Uterus (tissue), 4 donors: ENCODE measurements around the gene PLCL1. TPM values are rescaled to one million over a fixed set of nuclear protein-coding genes. Genes with fewer than 3 reads are reported as not detected.

ENCODE experiments used
- DNase-seq, 2 donors: peaks; one replicate each; pipeline ENCODE4 v3.0.0-alpha.2; 2019 to 2020
- H3K27ac ChIP-seq, 2 donors: fragments of 200-600 bp; sonication (generic); 1 replicate in 1 of 2; 2 replicates in 1 of 2; pipeline ENCODE4 v1.5.1; 2016 to 2018
- H3K27me3 ChIP-seq, 2 donors: fragments of 200-600 bp; sonication (generic); one replicate each; pipeline ENCODE4 v1.5.1; 2018 to 2019; ENCODE audit warnings: control low read depth in 1 of 2
- H3K36me3 ChIP-seq, 2 donors: fragments of 200-600 bp; sonication (generic); one replicate each; pipeline ENCODE4 v1.5.1; 2019; ENCODE audit warnings: control low read depth in 1 of 2
- H3K4me1 ChIP-seq, 2 donors: fragments of 200-600 bp; sonication (generic); one replicate each; pipeline ENCODE4 v1.5.1; 2018 to 2019; ENCODE audit warnings: control low read depth in 1 of 2
- H3K4me3 ChIP-seq, 2 donors: fragments of 200-600 bp; sonication (generic); 1 replicate in 1 of 2; 2 replicates in 1 of 2; pipeline ENCODE4 v1.5.1; 2018 to 2019; ENCODE audit warnings: mild to moderate bottlenecking in 1 of 2
- H3K9me3 ChIP-seq, 2 donors: fragments of 200-600 bp; sonication (generic); one replicate each; pipeline ENCODE4 v1.5.1; 2019; ENCODE audit warnings: control low read depth in 1 of 2
- CTCF ChIP-seq, 4 experiments: fragments of 200-600 bp in 2 of 4; fragments of 450-650 bp in 2 of 4; sonication (generic) in 2 of 4; IDR thresholded peaks; one replicate each; pipeline ENCODE4 v1.5.1; 2016 to 2019; ENCODE audit warnings: antibody characterized with exemption in 4 of 4, mild to moderate bottlenecking in 2 of 4, moderate library complexity in 1 of 4
- POLR2A ChIP-seq, 2 donors: fragments of 450-650 bp; IDR thresholded peaks; one replicate each; pipeline ENCODE4 v1.6.1; 2016; ENCODE audit warnings: antibody characterized with exemption in 2 of 2, mild to moderate bottlenecking in 1 of 2, moderate library complexity in 1 of 2
- intact Hi-C: fragments of 100-400 bp; cut with DNase I; formaldehyde crosslinking; loops from one replicate; pipeline ENCODE4 v1.15.1; 2023; ENCODE audit warnings: low total_unique reads
- total RNA-seq, 4 donors: library from RNA; depleted of rRNA in 3 of 4; stranded (reverse); fragments of >200 nt in 3 of 4; gene quantifications; one replicate each; pipeline versions ENCODE4 v1.1.0 to v1.2.4, GENCODE V29; 2014 to 2023
- donor health status: DM: yes; HTN: yes; CAD: no.

The PLCL1 gene
- total RNA-seq, 4 donors from 2014 or later = 7.3 to 32.5 (median 15.0) TPM

DNA sequence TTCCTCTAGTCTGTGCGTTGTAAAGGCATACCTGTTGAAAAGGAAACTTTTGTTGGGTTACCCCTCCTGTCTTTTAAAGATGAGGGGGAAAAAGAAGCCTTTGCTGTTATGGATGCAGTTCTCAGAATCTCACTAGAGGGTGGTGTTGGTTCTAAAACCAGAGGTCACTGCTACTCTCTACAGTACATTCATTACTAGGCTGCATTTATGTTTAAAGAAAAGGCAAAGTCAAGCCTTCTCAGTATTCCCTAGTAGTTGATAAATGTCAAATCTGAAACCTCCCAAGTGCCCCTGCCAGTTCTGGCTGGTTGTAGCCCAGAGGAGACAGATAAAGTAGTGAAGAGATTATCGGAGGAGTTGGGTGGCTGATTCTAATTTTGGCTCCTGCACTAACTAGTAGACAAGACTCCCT lies 1.4 kb upstream of the PLCL1 start:
- TF ChIP-seq CTCF (IDR thresholded peaks at IDR 0.05) (peak; percentile 80 to 83 (median 82)), POLR2A (IDR thresholded peaks at IDR 0.05) (no peak)
- no peaks in the 10 kb centered on the region for H3K9me3 ChIP-seq
- H3K27ac ChIP-seq = no peak overlapping the region
- H3K4me1 ChIP-seq = no peaks in the 10 kb centered on the region
- no peak for DNase-seq
- no peaks in the 10 kb centered on the region for H3K27me3 ChIP-seq
- intact Hi-C loops = loop anchor here (5.0 kb wide), 2 partner anchors 324 to 494 kb away; no protein-coding TSS in a partner anchor
- no peak overlapping the region for H3K4me3 ChIP-seq
- H3K36me3 ChIP-seq = no peaks in the 10 kb centered on the region

- intact Hi-C loops = loop anchor here (5.0 kb wide), 2 partner anchors 322 to 492 kb away; no protein-coding TSS in a partner anchor
- no peaks in the 10 kb centered on the region for H3K27me3 ChIP-seq
- H3K9me3 ChIP-seq = no peaks in the 10 kb centered on the region
- DNase-seq = peak in 1 of 2 donors; percentile 22
- no peaks in the 10 kb centered on the region for H3K4me1 ChIP-seq
- peak in 1 of 4 experiments; percentile 5 for TF ChIP-seq CTCF (IDR thresholded peaks at IDR 0.05)
- TF ChIP-seq POLR2A (IDR thresholded peaks at IDR 0.05) = no peak
- peak overlapping the region; percentile 44 to 92 for H3K4me3 ChIP-seq
- no peaks in the 10 kb centered on the region for H3K36me3 ChIP-seq
- peak overlapping the region; percentile 66 to 76 for H3K27ac ChIP-seq
Measured at GRCh38 chr2:197804758-197805714, 643 bp downstream of the PLCL1 start.

GRCh38 chr2:197805715-197806633 lies 1.6 kb downstream of the PLCL1 start:
- no peaks in the 10 kb centered on the region for H3K4me1 ChIP-seq
- peak overlapping the region; percentile 44 to 92 for H3K4me3 ChIP-seq
- no peaks in the 10 kb centered on the region for H3K27me3 ChIP-seq
- DNase-seq = no peak
- peak overlapping the region; percentile 66 to 76 for H3K27ac ChIP-seq
- no peaks in the 10 kb centered on the region for H3K36me3 ChIP-seq
- H3K9me3 ChIP-seq = no peaks in the 10 kb centered on the region
- intact Hi-C loops = no loop called here
- TF ChIP-seq CTCF (IDR thresholded peaks at IDR 0.05) = no peak
- TF ChIP-seq POLR2A (IDR thresholded peaks at IDR 0.05) = no peak

GRCh38 chr2:197809064-197809463 lies 4.7 kb downstream of the PLCL1 start:
- Histone ChIP-seq H3K9me3 (no peaks in the 10 kb centered on the region), H3K27me3 (no peaks in the 10 kb centered on the region), H3K4me3 (no peak overlapping the region), H3K27ac (no peak overlapping the region), H3K36me3 (no peaks in the 10 kb centered on the region), H3K4me1 (no peaks in the 10 kb centered on the region)
- DNase-seq = no peak
- TF ChIP-seq POLR2A (IDR thresholded peaks at IDR 0.05) (no peak), CTCF (IDR thresholded peaks at IDR 0.05) (no peak)
- intact Hi-C loops = no loop called here
